ENCODE measurements around the gene NEUROG3.

Gene NEUROG3, protein sequence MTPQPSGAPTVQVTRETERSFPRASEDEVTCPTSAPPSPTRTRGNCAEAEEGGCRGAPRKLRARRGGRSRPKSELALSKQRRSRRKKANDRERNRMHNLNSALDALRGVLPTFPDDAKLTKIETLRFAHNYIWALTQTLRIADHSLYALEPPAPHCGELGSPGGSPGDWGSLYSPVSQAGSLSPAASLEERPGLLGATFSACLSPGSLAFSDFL

DNA sequence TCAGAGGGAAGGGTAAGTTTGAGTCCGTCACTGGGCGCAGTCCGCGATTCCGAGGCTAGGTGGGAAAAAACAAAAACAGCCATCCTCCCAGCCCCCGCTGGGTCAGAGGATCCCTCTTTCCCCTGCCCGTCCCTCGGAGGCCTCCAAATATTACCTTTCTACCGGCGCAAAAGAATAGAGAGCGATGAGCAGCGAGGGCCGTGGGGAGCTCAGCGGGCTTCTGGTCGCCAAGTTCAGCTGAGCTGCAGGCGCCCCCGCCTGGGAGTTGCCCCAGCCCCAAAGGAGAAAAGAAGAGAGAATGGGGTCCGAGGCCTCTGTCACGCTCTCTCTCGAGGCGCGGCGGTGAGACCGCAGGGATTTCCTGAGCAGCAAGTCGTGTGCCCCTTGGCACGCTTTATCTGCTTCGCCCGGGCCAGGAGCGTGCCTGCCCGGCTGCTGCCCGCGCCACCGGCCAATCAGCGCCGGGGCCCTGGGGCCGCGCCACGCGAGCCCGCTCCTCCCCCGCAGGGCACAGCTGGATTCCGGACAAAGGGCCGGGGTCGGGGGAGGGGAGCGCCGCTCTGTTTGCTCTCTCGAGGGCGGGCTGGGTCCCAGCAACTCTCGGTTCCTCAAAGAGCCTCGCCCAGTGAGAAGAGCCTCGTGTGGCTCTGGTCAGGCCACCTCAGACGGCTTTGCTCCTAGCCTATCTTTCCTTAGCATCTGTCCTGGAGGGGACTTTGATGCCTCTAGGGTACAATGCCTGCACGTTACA lies at the start of gene NEUROG3:
NEUROG3 (minus strand) TSS at position 367 of the 751 bp plus-strand sequence. CDS start 379 bp downstream, outside the sequence.
- no peak for DNase-seq (ENCODE audit: low spot score)

DNA sequence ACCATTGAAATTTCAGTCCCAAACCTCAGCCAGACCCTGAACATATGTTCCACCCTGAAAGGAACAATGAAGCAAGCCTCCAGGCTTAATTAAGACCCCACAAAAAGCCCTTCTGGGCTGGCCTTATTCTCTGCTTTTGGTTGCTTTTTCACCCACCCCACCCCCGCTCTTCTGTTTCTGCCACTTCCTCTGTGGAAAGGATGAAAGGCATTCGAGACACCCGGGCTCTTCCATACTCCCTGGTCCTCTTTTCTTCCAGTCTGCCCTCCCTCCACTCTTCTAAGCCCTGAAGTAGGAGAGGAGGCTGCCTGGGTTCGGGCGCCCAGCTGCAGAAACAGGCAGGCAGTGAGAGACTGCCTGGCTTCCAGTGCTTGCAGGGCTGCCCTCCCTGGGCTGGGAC lies 47.4 kb upstream of the NEUROG3 start:
- DNase-seq (ENCODE audit: low spot score), result no peak

DNA sequence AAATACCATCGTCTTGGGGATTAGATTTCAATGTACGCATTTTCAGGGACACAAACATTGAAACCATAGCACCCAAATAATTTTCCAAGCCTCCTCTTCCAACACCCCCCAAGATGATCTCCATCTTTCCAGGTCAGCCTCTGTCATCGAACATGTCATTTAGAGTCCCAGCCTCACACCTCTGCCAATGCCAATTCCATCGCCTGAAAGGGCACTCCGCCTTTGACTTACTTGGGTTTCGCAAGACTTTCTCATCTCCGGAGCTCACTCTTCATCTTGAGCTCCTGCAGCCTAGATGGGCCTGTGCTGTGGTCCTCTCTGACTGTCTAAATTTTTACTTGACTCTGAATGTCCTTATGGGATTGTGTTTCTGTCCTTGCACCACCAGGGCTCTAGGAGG lies 46.4 kb upstream of the NEUROG3 start:
- no peak for DNase-seq (ENCODE audit: low spot score)

DNA sequence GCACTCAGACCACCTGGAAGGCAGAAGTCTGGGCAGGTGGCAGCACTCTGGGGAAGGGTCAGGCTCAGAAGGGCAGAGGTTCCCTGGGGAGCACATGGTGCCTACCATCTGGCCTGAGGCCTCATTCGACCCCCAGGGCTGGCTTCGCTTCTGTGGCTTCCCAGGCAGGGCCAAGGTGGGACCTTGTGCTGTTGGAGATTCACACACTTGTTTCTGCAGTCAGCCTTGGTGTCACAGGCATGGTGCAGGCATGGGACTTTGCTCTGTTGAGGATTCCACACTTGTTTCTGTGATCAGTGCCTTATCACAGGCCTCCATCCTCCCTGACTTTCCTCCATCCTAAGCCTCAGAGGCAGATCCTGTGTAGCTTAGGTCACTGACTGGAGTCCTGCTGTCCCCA lies 45.5 kb upstream of the NEUROG3 start:
- no peak for DNase-seq (ENCODE audit: low spot score)

DNA sequence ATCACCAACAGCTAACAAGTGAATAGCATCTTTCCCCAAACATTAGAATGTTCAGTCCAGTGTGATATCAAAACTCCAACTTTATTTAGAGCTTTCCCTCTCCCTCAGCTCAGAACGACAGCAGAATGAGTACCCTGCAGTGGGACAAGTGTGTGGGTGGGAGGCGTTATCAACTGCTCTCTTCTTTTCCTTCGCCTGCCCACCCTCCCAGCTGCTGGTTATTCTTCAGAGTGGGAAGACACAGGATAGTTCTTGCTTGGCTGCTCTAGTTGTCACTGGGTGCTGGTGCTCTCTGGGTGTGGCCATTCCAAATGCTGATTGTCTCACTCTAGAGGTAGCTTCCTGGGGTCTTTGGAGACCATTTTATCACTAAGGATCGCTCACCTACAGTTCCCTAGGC lies 43.1 kb upstream of the NEUROG3 start:
- no peak for DNase-seq (ENCODE audit: low spot score)

DNA sequence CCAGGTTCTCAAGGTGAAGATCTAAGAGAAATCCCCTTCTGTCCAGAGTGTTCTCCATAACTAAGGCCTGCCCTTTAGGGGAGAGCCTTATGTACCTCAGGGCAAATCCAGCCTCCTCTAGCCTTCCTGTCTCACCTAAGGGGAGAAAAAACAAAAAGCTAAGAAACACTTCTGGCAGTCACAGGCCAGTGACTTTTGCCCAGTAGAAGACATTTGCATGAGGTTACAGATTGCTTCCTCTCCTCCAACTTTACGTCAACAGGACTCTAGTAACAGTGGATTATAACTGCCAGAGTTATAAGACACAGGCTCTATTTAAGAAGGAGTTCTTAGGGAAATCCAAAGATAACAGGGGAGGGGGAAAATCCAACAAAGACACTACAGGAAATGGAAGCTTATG lies 40.9 kb upstream of the NEUROG3 start:
- no peak for DNase-seq (ENCODE audit: low spot score)

DNA sequence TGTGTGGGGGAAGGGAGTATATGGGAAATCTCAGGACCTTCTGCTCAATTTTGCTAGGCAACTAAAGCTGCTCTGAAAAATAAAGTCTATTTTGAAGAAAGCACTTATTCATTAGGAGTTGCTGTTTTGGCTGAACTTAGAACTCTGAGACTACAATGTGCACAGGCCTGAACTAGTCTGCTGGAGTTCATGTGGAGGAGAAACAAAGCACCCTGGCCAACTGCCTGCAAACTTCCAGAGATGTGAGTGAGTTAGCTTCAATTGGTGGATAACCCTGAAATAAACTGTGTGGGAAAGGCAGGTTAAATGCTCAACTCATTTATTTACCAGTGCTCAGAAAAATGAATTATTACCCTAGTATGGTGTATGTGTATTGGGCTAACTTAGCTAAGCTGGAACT lies 39.5 kb upstream of the NEUROG3 start:
- DNase-seq (ENCODE audit: low spot score), result no peak

DNA sequence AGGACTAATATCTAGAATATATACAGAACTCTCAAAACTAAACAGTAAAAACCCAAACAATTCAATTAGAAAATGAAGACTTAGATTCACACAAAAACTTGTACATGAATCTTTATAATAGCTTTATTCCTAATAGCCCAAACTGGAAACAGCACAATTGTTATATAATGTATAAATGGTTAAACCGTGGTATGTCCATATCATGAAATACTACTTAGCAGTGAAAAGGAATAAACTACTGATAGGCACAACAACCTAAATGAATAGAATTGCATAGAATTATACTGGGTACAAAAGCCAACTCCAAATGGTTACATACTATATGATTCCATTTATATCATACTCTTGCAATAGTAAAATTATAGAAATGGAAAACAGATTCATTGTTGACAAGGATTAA lies 35.9 kb upstream of the NEUROG3 start:
- DNase-seq (ENCODE audit: low spot score), result no peak

DNA sequence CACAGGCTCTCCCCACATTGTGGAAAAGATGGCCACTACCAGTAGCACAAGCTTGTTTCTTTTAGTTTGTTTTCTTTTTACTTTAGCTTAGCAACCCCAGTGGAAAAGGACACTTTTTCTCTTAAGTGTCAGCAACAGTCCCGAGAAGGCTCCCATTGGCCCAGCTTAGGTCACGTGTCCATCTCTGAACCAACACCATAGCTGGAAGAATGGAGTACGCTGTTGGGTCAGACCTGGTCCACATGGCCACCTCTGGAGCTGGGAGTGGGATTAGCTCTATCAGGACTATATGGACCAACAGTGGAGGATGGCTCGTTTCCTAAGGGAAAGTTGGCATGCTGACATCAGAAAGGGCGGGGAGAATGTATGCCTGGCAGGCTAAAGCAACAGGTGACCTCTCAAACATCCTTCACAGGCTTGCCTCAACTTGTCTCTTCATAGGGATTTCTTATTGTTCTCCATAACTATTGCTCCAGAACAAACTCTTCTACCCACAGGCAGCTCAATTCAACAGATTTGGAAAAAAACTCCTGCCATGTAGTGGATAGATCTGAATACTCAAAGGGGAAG lies 27.6 kb upstream of the NEUROG3 start:
- no peak for DNase-seq (ENCODE audit: low spot score)

DNA sequence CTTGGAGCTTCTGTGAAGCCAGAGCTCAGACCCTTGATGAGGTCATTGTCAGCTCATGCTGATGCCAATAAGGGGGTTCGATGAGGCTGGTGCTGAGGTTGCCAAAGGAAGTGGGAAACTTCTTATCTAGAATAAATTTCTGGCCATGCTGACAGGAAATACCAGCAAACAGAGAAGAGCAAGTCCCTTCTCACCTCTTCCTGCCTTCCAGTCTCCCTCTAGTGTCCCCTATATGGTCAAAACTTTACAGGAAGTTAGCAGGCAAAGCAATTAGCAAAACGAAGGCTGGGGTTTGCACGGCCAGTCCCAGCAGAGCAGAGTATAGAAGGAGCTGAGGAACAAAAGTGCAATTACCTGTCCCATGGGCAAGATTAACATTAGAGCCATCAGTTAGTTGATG lies 15.1 kb upstream of the NEUROG3 start:
- no peak for DNase-seq (ENCODE audit: low spot score)

DNA sequence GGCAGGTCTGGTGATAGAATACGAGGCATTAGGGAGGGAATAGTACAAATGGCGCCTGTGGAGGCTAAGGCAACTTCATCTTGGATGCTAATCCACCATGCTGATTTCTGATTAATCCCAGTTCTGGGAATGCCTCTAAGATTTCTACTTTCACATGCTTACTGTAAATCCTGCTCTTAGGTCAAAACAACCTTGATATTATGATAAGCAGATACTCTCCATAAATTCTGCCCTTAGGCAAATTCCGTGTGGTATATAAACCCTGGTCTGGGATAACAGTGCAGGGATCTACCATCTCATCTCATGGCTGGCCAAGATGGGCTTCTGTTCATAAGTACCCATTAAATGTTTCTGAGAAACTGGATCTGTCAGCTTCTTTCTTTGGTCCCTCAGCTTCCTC lies 11.4 kb upstream of the NEUROG3 start:
- no peak for DNase-seq (ENCODE audit: low spot score)

DNA sequence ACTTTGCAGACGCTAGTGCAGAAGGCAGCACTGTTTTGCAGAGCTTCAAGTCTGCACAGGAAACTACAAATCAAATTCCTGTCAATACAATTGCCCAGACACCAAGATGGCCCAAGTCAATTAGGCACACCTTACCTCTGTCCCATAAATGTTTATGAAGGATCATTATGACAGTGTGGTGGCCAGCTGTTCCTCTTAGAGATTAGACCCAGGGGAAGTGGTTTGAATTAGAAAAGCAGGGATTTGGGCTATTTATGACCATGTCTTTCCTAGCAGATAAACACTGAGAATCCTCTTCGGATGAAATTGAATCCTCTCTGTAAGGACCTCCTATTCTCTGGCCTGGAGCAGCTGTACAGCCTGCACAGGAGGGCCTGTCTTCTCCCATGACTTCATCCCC lies 9.9 kb upstream of the NEUROG3 start:
- DNase-seq (ENCODE audit: low spot score), result no peak

DNA sequence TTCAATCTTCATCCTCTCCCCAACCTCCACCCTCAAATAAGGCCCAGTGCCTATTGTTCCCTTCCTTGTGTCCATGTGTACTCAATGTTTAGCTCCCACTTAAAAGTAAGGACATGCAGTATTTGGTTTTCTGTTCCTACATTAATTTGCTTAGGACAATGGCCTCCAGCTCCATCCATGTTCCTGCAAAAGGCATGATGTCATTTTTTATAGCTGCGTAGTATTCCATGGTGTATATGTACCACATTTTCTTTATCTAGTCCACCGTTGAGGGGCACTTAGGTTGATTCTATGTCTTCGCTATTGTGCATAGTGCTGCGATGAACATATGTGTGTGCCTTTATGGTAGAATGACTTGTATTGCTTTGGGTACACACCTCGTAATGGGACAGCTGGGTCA lies 7.2 kb upstream of the NEUROG3 start:
- no peak for DNase-seq (ENCODE audit: low spot score)

DNA sequence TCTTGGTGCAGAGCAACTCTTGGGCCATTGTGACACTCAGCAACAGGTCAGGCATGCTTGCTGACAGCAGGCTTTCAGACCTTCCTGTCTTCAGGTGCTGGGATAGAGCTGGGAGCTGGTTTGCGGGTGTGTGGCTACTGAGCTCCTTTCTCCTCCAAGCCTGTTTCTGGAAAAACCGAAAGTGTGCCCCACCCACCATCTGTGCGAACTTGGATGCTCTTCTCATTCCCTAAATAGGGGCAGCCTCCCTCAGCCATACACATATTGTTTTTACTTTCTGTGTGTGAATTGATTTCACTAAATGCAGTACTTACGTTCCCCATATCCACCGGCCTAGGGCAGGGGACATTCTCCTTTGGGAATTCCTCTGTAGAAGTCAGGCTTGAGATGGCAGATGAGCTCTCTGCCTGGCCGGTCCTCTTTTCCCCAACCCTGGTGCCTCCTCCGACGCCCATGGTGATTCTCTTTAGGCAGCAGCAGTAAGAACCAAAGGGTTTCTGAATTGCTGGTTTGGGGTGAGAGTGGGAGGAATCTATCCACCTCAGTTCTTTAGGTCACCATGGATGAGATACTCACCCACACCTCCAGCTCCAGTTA lies 6.3 kb upstream of the NEUROG3 start:
- DNase-seq (ENCODE audit: low spot score), result no peak

DNA sequence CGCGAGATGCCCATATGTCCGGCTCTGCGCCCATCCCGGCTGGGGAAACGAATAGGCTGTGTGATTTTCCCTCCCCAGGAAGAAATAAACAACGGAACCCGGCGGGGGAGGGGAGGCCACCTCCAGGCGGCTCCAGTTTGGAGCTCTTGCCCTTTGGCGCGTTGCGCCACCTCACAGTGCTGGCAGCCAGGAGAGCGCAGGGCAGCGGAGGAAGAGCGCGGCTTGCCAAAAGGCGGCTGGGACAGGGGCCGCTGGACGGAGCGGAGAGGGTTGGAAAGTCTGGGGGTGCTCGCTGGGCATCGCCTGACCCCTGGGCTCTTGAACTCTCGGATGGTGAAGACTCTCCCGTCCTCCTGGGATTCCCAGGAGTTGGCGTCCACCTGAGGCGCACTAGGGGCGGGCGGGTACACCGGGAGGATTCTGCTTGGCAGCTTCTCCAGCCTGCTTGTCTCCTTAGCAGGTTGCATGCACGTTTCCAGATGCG lies 5.3 kb upstream of the NEUROG3 start:
- DNase-seq (ENCODE audit: low spot score), result no peak

DNA sequence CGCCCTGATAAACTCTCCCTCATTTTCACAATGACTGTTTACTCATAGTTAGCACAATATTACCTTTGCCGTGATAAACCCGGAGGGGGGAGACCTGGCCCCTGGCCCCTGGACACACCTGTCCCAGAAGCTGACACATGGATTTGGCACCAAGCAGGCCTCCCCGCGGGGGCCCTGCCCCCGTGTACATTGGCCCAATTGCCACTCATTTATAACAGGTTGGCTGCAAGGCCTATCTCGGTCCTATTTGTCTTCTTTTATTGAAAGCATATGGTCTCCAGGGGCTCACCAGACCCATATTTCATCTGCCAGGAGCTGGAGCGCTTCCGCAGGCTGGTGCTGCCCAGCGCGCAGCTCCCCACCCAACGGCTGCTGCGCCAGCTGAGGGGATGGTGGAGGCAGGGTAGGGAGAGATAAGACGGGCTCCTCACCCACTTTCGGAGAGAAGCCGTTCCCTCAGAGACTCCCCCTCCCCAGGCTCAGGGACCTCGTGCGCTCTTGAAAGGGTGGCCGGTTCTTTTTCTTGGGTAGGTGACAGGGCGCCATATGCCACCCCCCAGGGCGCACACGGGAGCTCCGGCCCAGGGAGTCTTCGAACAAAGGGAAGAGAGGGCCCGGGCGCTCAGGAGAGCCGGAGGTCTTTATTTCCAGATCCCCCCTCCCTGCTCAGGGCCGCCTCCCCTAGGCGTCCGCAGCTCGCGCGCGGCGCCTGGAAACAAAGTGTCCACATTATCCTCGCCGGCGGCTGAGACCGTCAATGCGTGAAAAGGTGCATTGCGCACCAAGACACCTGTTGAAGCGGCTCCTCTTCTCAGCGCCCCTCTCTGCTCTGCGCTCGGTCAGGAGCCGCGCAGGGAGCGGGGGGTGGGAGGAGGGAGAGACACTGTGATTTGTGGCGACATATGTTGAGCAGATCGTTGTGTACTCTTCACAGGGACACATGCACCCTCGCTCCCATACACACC lies 4.3 kb upstream of the NEUROG3 start:
- no peak for DNase-seq (ENCODE audit: low spot score)

DNA sequence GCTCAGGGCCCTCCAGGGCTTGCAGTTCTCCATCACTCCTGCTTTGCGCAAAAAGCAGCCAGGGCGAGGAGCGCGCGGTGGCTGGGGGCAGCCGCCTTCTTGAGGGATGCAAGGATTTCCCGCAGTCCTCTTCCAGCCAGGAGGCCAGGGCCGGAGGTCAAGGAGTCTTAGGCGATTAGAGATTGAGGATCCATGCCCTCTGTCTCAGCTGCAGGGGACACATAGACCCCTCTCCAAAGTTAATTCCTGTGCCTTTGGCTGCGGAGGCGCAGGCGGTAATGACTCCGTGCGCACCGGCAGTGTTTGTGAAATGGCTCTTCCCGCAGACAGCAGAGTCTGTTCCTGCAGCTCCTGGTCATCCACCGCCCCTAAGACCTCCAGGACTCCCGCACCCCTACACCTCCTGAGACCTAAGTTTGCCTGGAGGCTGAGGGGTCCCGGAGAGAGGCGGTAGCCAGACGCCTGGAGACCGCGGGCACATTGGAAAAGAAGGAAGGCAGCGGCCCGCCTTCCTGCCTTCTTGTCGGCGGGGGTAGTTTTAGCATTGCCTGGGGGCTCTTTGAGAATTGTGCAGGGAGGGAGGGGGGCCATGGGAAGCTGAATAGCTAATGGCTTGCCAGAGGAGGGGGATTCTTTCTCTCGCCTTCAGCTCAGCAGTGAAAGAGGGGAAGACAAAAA lies 3.3 kb upstream of the NEUROG3 start:
- DNase-seq (ENCODE audit: low spot score), result no peak

DNA sequence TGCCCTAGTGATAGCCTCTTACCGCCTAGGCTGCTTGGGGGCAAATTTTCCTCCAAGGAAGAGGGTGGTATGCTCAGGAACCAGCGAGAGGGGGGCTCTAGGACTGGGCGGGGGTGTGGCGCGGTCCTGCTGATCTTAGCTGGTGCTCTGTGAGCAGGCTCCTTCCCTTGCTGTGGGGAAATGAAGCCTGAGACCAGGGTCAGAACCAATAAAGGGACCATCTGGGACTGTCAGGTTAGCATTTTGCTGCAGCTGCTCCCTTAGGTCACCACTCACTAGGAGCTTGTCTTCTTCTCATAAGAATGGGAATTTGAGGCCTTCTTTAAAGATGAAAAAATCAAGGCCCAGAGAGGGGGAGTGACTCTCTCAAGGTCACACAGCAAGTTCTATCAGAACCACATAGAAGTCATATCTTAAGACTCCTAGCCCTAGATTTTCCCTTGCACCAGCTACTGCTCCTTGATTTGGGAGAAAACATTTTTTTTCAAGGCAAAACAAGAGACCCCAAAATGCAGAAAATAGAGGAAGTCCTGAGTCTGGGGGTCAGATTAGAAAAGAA lies 2.0 kb upstream of the NEUROG3 start:
- DNase-seq (ENCODE audit: low spot score), result no peak

DNA sequence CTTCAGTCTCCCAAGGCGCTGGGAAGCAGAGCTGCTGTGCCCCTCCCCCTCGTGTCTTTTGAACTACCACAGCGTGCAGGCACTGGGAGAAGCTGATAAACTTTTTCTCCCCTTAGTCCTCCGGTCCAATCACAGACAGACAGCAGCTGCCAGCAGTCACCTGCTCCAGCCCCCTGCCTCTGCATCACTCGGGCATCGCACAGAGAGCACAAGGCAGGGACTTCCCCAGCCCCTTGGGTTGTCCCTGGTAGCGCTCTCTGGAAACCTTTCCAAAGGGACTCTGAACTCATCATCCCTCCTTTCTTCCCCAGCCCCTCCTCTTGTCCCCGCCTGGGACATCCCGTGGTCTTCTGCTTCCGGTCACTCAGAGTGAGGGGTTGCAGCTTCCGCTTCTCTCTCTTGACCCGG lies 1.4 kb upstream of the NEUROG3 start:
- no peak for DNase-seq (ENCODE audit: low spot score)

DNA sequence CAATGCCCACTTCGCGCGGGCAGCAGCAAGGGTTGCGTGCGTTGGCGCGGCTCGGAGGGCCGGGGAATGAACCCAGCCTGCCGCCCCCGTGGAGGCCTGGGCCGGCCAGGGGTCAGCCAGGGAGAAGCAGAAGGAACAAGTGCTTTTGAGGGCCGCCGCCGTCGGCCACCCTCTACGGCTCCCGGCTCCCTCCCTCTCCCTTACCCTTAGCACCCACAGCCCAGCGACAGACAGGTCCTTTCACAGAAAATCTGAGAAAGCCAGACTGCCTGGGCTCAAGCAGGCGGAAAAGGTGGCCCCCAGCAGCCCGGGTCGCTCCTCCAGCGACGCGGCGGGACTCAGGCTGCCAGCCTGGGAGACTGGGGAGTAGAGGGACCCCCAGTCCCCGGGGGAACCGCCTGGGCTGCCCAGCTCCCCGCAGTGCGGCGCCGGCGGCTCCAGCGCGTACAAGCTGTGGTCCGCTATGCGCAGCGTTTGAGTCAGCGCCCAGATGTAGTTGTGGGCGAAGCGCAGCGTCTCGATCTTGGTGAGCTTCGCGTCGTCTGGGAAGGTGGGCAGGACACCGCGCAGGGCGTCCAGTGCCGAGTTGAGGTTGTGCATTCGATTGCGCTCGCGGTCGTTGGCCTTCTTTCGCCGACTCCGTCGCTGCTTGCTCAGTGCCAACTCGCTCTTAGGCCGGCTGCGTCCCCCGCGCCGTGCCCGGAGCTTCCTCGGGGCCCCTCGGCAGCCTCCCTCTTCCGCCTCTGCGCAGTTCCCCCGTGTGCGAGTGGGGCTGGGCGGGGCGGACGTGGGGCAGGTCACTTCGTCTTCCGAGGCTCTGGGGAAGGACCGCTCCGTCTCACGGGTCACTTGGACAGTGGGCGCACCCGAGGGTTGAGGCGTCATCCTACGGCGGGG lies 815 bp downstream of the NEUROG3 start:
- no peak for DNase-seq (ENCODE audit: low spot score)
